HFF-Myc (cell line): Measurements from ENCODE around the gene LAPTM5.
"Not testable (repeated sequence)": the region's sequence is repeated elsewhere in the genome, so short reads cannot be mapped to it uniquely, and the experiment has no call there.

Experiments
- DNase-seq: peaks from one replicate; pipeline ENCODE4 v3.0.0-alpha.2; 2011; ENCODE audit warnings: low read depth; ENCODE audit errors: extremely low read depth
- H3K4me3 ChIP-seq: replicated peaks from 2 replicates; pipeline ENCODE4 v1.5.1; 2011; ENCODE audit warnings: low read depth, mild to moderate bottlenecking, control low read depth, low read length
- TF ChIP-seq, protein P1 (sequence below): IDR thresholded peaks from 2 replicates; pipeline ENCODE4 v1.5.1; 2012; ENCODE audit warnings: mild to moderate bottlenecking, low read depth, low read length, control low read depth; ENCODE audit errors: missing control alignments

The LAPTM5 gene

GRCh38 chr1:30790850-30791778, 33.5 kb upstream of the LAPTM5 start:
- TF ChIP-seq, protein P1, sequence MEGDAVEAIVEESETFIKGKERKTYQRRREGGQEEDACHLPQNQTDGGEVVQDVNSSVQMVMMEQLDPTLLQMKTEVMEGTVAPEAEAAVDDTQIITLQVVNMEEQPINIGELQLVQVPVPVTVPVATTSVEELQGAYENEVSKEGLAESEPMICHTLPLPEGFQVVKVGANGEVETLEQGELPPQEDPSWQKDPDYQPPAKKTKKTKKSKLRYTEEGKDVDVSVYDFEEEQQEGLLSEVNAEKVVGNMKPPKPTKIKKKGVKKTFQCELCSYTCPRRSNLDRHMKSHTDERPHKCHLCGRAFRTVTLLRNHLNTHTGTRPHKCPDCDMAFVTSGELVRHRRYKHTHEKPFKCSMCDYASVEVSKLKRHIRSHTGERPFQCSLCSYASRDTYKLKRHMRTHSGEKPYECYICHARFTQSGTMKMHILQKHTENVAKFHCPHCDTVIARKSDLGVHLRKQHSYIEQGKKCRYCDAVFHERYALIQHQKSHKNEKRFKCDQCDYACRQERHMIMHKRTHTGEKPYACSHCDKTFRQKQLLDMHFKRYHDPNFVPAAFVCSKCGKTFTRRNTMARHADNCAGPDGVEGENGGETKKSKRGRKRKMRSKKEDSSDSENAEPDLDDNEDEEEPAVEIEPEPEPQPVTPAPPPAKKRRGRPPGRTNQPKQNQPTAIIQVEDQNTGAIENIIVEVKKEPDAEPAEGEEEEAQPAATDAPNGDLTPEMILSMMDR: no peak
- no peak overlapping the region for H3K4me3 ChIP-seq
- DNase-seq: no peak

- DNase-seq, H3K4me3 ChIP-seq: not testable (repeated sequence)
Measured at GRCh38 chr1:30790256-30790525, 32.6 kb upstream of the LAPTM5 start.

- H3K4me3 ChIP-seq: no peak overlapping the region
- DNase-seq: no peak
- TF ChIP-seq, protein P1: no peak
Measured at GRCh38 chr1:30789388-30790255, 32.0 kb upstream of the LAPTM5 start.

DNA sequence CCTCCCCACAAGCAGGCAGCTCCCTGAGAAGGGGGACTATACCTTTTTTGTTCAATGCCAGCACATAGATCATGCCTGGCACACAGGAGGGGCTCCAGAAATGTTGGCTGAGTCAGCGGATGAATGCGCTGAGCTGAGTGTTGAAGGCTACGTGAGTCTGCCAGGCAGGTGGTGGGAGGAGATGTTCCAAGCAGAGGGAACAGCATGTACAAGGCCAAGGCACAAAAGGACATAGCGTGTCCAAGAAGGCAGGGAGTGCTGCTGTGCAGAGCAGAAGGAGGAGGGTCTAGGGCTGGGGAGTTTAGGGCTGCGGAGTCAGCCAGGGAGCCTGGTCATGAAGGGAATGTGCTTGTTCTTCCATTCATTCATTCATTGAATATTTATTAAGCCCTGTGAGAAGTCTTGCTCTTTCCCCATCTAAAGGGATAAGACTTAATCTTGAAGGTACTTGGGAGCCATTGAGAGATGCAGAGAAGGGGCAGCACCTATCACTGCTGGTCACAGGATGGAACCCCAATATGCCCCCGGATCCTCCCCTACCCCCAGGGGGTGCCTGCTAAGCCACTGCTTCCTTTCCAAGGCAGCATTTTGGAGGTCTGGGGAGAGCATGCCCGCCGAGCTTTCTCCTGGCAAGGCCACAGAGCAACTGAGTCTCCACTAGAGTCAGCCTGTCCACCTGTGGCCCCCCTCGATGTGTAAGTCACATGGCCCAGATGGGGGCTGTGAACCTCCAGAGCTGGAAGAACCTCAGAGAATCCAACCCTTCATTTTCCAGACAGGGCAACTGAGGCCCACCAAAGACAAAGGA, 31.2 kb upstream of the LAPTM5 start:
- H3K4me3 ChIP-seq: no peak overlapping the region
- TF ChIP-seq, protein P1: no peak
- DNase-seq: no peak

- no peak for DNase-seq
- H3K4me3 ChIP-seq: no peak overlapping the region
- TF ChIP-seq, protein P1: no peak
Measured at GRCh38 chr1:30787856-30788495, 30.4 kb upstream of the LAPTM5 start.

DNA sequence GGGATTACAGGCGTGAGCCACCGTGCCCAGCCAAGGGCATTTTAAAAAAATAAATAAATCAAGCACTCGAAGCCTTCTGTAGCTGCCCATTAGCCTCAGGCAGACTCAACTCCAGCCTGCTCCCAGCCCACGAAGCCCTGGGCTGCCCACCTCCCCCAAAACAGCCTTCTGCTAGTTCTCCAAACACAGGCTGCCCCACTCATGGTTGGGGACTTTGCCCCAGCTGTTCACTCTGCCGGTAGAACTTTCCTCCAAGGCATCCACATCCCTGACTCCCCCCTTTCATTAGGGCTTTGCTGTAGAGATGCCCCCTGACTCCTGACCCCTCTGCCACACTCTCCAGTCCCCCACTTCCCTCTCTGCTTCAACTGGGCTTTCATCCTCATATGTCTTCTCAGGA, 29.7 kb upstream of the LAPTM5 start:
- no peak overlapping the region for H3K4me3 ChIP-seq
- no peak for DNase-seq
- TF ChIP-seq, protein P1: no peak
